T-helper 17 cell (primary cell): ENCODE measurements around the gene SAP30BP. TPM values are rescaled to one million over a fixed set of nuclear protein-coding genes. Genes with fewer than 3 reads are reported as not detected.
A peak's percentile ranks its signal among the peaks of the same experiment; 100 is the strongest.

Experiments
- ATAC-seq: fragments of 150-1000 bp; cut with Tn5 transposase; 2 replicates; pipeline ENCODE4 v1.10.0; 2021; ENCODE audit warnings: mild to moderate bottlenecking, moderate library complexity
- DNase-seq, 3 donors: peaks; one replicate each; pipeline versions ENCODE4 v3.0.0 to v3.0.0-alpha.2; 2020 to 2021
- H3K9me3 ChIP-seq: one replicate; pipeline ENCODE4 v1.7.0; 2013; ENCODE audit warnings: low read length, mild to moderate bottlenecking; ENCODE audit not compliant: control insufficient read depth, poor library complexity, severe bottlenecking
- H3K27ac Mint-ChIP-seq: one replicate; pipeline ENCODE4 v1.8.0; 2022; ENCODE audit warnings: mild to moderate bottlenecking, moderate library complexity, mixed read lengths
- H3K27me3 Mint-ChIP-seq: one replicate; pipeline ENCODE4 v1.8.0; 2022; ENCODE audit warnings: mixed read lengths
- H3K36me3 Mint-ChIP-seq: one replicate; pipeline ENCODE4 v1.8.0; 2022; ENCODE audit warnings: low read depth, mixed read lengths
- H3K4me1 Mint-ChIP-seq: one replicate; pipeline ENCODE4 v1.8.0; 2022; ENCODE audit warnings: mild to moderate bottlenecking, mixed read lengths
- H3K4me3 Mint-ChIP-seq: one replicate; pipeline ENCODE4 v1.8.0; 2022; ENCODE audit warnings: mild to moderate bottlenecking, moderate library complexity, mixed read lengths
- total RNA-seq, 4 donors: library from RNA in 2 of 4; stranded (reverse) in 2 of 4; gene quantifications; one replicate each; pipeline ENCODE4 v1.2.3 and lab custom pipeline; 2022 to 2026

The SAP30BP gene
- total RNA-seq, 2 donors from 2014 or later = 178 to 235 TPM

DNA sequence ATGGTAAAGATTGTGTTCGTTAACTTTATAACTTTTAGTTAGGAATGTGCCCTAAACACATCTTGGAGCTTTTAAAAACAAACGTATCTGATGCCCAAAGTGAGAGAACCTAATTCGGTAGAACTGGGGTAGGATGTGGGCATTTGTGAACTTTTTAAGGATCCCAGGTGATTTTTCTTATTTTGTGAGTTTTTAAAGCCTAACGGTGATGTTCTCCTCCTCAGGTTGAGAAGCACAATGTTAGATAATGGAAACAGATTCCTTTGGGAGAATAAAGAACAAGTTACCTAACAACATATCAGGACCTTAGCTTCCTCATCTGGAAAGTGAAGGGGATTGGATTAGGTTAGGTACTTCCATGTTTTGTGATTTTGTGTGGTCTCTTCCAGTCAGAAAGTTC is 687 bp downstream of the SAP30BP start:
- H3K9me3 ChIP-seq = no peaks in the 10 kb centered on the region
- H3K27ac Mint-ChIP-seq = no peak overlapping the region

DNA sequence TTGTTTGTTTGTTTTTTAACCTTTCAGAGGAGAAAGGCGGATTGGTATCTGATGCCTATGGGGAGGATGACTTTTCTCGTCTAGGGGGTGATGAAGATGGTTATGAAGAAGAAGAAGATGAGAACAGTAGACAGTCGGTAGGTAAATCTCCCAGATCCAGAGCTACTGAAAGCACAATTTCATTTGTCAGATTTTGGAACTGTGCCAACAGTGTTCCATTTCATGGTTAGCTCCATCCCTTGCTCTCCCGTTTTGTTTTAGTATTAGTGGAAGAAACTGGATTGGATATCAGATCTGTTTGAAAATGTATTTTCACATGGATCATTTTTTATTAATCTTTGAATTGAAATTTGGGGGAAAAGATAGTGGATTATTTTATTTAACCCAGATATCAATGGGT is 1.4 kb downstream of the SAP30BP start:
- H3K36me3 Mint-ChIP-seq = peaks cover 5% of the 10 kb centered on the region
- H3K9me3 ChIP-seq = no peaks in the 10 kb centered on the region
- no peak overlapping the region for H3K4me3 Mint-ChIP-seq
- H3K27ac Mint-ChIP-seq = no peak overlapping the region
- no peaks in the 10 kb centered on the region for H3K27me3 Mint-ChIP-seq
- H3K4me1 Mint-ChIP-seq = peaks cover 10% of the 10 kb centered on the region
- no peak for ATAC-seq
- DNase-seq = no peak

More for the DNA sequence above, 687 bp downstream of the SAP30BP start:
- Mint-ChIP-seq H3K27me3 (no peaks in the 10 kb centered on the region), H3K36me3 (peaks cover 5% of the 10 kb centered on the region), H3K4me3 (no peak overlapping the region), H3K4me1 (peaks cover 10% of the 10 kb centered on the region)
- no peak for DNase-seq
- no peak for ATAC-seq

DNA sequence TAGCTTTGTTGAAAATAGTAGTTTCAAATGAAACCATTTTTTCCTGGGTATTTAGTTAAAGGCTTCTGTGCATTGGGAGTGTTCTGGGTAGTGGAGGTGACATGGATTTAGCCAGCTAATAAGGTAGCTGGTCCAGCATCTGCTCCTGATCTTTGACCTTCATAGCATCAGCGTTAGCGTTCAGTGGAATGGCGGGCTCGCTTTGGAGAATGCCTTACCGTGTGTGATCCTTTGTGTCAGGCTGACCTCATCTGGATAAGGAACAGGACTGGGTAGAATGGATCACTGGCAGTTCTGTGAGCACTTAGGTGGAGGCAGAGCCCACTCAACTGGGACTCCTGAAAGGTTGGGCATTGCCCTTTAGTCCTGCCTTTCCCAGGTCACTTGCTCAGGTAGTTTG is 3.7 kb downstream of the SAP30BP start:
- Mint-ChIP-seq H3K27ac (no peak overlapping the region), H3K36me3 (peaks cover 2% of the 10 kb centered on the region)
- no peak for ATAC-seq

DNA sequence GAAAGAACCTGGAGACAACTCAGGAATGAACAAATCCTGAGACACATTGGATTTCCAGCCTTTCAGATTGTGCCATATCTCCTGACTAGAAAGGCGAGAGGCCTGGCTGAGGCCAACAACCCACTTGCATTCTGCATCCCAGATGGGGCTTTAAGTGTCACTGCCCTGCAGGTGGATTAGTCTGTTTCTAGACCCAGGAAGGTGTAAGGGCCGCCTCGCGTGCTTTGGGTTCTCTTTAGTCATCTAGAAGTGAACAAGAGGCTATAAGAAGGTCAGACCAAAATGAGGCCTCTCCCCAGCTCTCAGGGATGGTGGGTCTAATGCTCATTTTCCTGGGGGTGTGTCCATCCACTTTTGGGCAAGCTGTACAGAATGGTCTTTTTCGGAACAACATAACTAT is 4.9 kb downstream of the SAP30BP start:
- peaks cover 14% of the 10 kb centered on the region for H3K4me1 Mint-ChIP-seq
- H3K4me3 Mint-ChIP-seq = no peak overlapping the region
- H3K27ac Mint-ChIP-seq = no peak overlapping the region
- H3K9me3 ChIP-seq = no peaks in the 10 kb centered on the region
- no peak for DNase-seq
- peaks cover 2% of the 10 kb centered on the region for H3K36me3 Mint-ChIP-seq
- ATAC-seq = no peak
- H3K27me3 Mint-ChIP-seq = no peaks in the 10 kb centered on the region

More for the DNA sequence above, 3.7 kb downstream of the SAP30BP start:
- no peaks in the 10 kb centered on the region for H3K9me3 ChIP-seq
- Mint-ChIP-seq H3K27me3 (no peaks in the 10 kb centered on the region), H3K4me1 (peaks cover 10% of the 10 kb centered on the region), H3K4me3 (no peak overlapping the region)
- DNase-seq = no peak

- H3K9me3 ChIP-seq = no peaks in the 10 kb centered on the region
- Mint-ChIP-seq H3K27ac (peak overlapping the region; percentile 2), H3K36me3 (no peaks in the 10 kb centered on the region), H3K4me3 (no peak overlapping the region), H3K4me1 (peaks cover 11% of the 10 kb centered on the region), H3K27me3 (no peaks in the 10 kb centered on the region)
- ATAC-seq (no peak), DNase-seq (no peak)
These were observed 6.3 kb downstream of the SAP30BP start for GRCh38 chr17:75673487-75673886.

- ATAC-seq (no peak), DNase-seq (no peak)
- Mint-ChIP-seq H3K4me1 (peaks cover 7% of the 10 kb centered on the region), H3K36me3 (no peaks in the 10 kb centered on the region), H3K4me3 (no peak overlapping the region), H3K27me3 (no peaks in the 10 kb centered on the region), H3K27ac (no peak overlapping the region)
- no peaks in the 10 kb centered on the region for H3K9me3 ChIP-seq
These were observed 9.3 kb downstream of the SAP30BP start for GRCh38 chr17:75676461-75676860.

DNA sequence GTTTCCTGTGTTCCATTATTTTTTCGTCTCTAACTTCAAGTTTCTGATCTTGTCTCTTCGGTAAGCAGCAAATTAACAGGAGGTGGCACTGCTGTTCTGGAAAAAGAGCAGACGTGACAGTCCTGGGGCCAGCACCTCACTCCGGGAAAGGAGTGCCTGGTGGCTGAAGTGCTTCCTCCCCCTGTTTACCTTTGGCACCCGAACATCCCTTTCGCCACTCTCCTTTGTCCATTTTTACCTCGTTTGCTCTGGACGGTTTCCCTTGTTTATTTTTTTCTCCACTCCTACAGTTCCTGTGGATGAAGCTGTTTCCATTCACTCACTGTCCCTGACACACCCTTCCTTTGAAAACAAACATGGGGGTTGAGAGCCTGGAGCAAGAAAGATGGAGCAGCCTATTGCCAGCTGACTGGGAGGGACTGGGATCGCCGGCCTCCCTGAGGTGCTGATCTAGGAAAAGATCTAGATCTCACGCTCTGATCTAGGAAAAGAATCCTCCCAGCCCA is 12.6 kb downstream of the SAP30BP start:
- ATAC-seq (no peak), DNase-seq (no peak)
- Mint-ChIP-seq H3K4me1 (peaks cover 9% of the 10 kb centered on the region), H3K36me3 (no peaks in the 10 kb centered on the region), H3K4me3 (no peak overlapping the region), H3K27me3 (no peaks in the 10 kb centered on the region), H3K27ac (peak overlapping the region; percentile 34)
- H3K9me3 ChIP-seq = no peaks in the 10 kb centered on the region

GRCh38 chr17:75680431-75680830 is 13.3 kb downstream of the SAP30BP start:
- no peaks in the 10 kb centered on the region for H3K9me3 ChIP-seq
- no peak overlapping the region for H3K27ac Mint-ChIP-seq
- no peaks in the 10 kb centered on the region for H3K36me3 Mint-ChIP-seq
- H3K4me3 Mint-ChIP-seq = no peak overlapping the region
- no peak for DNase-seq
- no peaks in the 10 kb centered on the region for H3K27me3 Mint-ChIP-seq
- peaks cover 12% of the 10 kb centered on the region for H3K4me1 Mint-ChIP-seq
- no peak for ATAC-seq

- no peak for DNase-seq
- H3K9me3 ChIP-seq = no peaks in the 10 kb centered on the region
- H3K4me3 Mint-ChIP-seq = peak overlapping the region; percentile 28
- ATAC-seq = no peak
- no peaks in the 10 kb centered on the region for H3K27me3 Mint-ChIP-seq
- H3K27ac Mint-ChIP-seq = no peak overlapping the region
- H3K4me1 Mint-ChIP-seq = peaks cover 17% of the 10 kb centered on the region
- H3K36me3 Mint-ChIP-seq = no peaks in the 10 kb centered on the region
These were observed 14.2 kb downstream of the SAP30BP start for GRCh38 chr17:75681289-75681688.

DNA sequence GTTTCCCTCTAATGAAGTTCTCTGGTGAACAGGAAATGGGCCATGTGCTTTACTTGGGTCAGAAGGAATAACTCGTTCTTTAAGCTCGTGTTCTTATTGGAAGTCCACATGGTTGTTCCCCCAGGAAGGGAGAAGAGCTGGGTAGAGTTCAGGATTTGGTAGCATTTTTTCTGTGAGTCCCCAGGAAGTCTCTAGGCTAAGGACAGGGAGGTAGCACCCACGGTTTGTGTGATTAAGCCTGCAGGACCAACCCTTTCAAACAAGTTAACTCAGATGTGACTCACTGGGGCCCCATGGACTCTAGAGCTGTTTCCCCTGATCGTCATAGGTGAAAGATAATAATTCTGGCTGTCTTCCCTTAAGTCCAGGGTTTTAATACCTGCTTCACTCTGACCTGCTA is 16.4 kb downstream of the SAP30BP start:
- no peak overlapping the region for H3K27ac Mint-ChIP-seq
- H3K4me3 Mint-ChIP-seq = no peak overlapping the region
- peaks cover 2% of the 10 kb centered on the region for H3K36me3 Mint-ChIP-seq

GRCh38 chr17:75684249-75684648 is 17.1 kb downstream of the SAP30BP start:
- Mint-ChIP-seq H3K4me1 (peaks cover 21% of the 10 kb centered on the region), H3K27ac (no peak overlapping the region)

More for the DNA sequence above, 16.4 kb downstream of the SAP30BP start:
- ATAC-seq (no peak), DNase-seq (no peak)
- H3K9me3 ChIP-seq = no peaks in the 10 kb centered on the region
- H3K4me1 Mint-ChIP-seq = peaks cover 21% of the 10 kb centered on the region
- no peaks in the 10 kb centered on the region for H3K27me3 Mint-ChIP-seq

GRCh38 chr17:75684924-75685323 is 17.8 kb downstream of the SAP30BP start:
- no peak overlapping the region for H3K27ac Mint-ChIP-seq
- DNase-seq (no peak), ATAC-seq (no peak)
- H3K36me3 Mint-ChIP-seq = peaks cover 2% of the 10 kb centered on the region
- H3K27me3 Mint-ChIP-seq = no peaks in the 10 kb centered on the region
- no peak overlapping the region for H3K4me3 Mint-ChIP-seq
- H3K4me1 Mint-ChIP-seq = peaks cover 28% of the 10 kb centered on the region
- H3K9me3 ChIP-seq = no peaks in the 10 kb centered on the region

More at GRCh38 chr17:75684249-75684648, 17.1 kb downstream of the SAP30BP start:
- Mint-ChIP-seq H3K36me3 (peaks cover 2% of the 10 kb centered on the region), H3K27me3 (no peaks in the 10 kb centered on the region), H3K4me3 (no peak overlapping the region)
- H3K9me3 ChIP-seq = no peaks in the 10 kb centered on the region
- DNase-seq = no peak
- ATAC-seq = no peak

DNA sequence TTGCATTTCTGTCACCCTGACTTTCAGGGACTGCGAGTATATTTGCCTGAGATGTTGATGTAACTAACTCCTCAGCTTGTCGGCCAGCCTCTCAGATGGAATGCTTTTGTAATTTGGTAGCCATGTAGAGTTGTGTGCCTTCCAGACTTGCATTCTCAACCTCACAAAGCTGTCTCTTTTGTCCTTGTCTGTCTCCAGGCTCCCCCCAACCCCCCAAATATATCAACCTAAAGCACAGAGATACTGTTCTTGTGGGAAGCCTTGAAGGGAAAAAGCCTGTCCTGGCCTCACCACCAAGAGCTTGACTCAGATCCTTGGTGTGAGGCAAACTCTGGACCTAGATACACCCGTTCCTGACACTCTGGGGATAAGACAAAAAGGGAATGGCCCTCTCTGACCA is 18.4 kb downstream of the SAP30BP start:
- DNase-seq (no peak), ATAC-seq (no peak)
- Mint-ChIP-seq H3K36me3 (peaks cover 2% of the 10 kb centered on the region), H3K27ac (no peak overlapping the region), H3K27me3 (no peaks in the 10 kb centered on the region), H3K4me3 (no peak overlapping the region), H3K4me1 (peaks cover 28% of the 10 kb centered on the region)
- H3K9me3 ChIP-seq = no peaks in the 10 kb centered on the region

DNA sequence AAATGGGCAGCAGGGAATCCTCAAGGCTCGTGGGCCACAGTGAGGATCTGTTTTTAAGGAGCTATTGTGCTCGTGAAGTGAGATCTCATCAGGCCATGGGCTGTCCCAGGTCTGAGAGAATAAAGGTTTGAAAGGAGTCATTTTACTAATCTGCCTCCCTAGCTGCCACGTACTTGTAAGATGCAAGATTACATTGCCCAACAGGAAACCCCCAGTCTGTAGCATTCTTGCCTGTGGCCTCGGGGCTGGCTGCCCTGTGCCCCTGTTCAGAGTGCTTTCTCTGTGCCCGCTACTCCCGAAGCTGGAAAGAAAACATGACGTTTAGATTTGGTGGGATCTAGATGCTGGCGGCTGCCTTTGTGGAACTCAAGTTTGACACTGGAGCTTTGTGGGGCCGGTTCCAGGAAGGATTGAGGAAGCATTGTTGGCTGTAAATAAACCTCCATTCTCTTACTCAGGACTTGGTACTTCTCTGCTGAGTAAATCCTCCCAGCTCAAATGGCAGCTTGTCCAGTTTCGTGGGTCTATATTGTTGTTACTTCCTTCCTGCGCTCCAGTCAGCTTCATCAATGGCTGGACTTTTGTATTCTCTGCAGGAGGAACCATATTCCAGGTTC is 21.2 kb downstream of the SAP30BP start:
- Mint-ChIP-seq H3K4me1 (peaks cover 36% of the 10 kb centered on the region), H3K36me3 (peaks cover 2% of the 10 kb centered on the region), H3K27ac (peak overlapping the region; percentile 63), H3K4me3 (peak overlapping the region; percentile 61), H3K27me3 (no peaks in the 10 kb centered on the region)
- no peak for DNase-seq
- no peaks in the 10 kb centered on the region for H3K9me3 ChIP-seq
- no peak for ATAC-seq
